ENCODE data around the gene TAF13. TPM values are rescaled to one million over a fixed set of nuclear protein-coding genes. Genes with fewer than 3 reads are reported as not detected.
"Not testable (repeated sequence)": the region's sequence is repeated elsewhere in the genome, so short reads cannot be mapped to it uniquely, and the experiment has no call there.

TAF13 gene
- total RNA-seq, 2 donors from 2014 or later: 39.2 to 48.6 TPM

- no peaks in the 10 kb centered on the region for H3K27me3 ChIP-seq (ENCODE audit: control insufficient read depth, insufficient read depth, low read length, poor library complexity, severe bottlenecking)
- H3K4me3 ChIP-seq (ENCODE audit: low read length): no peak overlapping the region
- H3K9ac ChIP-seq (ENCODE audit: extremely low read depth, low read length, poor library complexity, severe bottlenecking): no peak overlapping the region
- peaks cover 27% of the 10 kb centered on the region for H3K36me3 ChIP-seq (ENCODE audit: control insufficient read depth, insufficient read depth, low read length)
- Mint-ChIP-seq H3K4me1 (no peaks in the 10 kb centered on the region), H3K4me3 (no peak overlapping the region), H3K36me3 (ENCODE audit: low read depth) (peaks cover 19% of the 10 kb centered on the region), H3K27me3 (ENCODE audit: insufficient read depth) (no peaks in the 10 kb centered on the region), H3K9me3 (no peaks in the 10 kb centered on the region), H3K27ac (no peak overlapping the region)
- TF ChIP-seq CTCF (conservative IDR thresholded peaks at IDR 0.05): no peak
- DNase-seq: no peak
- H3K4me1 ChIP-seq (ENCODE audit: control insufficient read depth, insufficient read depth, low read length): no peaks in the 10 kb centered on the region
- H3K9me3 ChIP-seq (ENCODE audit: control insufficient read depth, low read length): no peaks in the 10 kb centered on the region
- WGBS, 2 experiments (ENCODE audit: insufficient coverage in 1 of 2, insufficient read length in 1 of 2): 93 to 95% methylated on average over 5 to 7 of the region's 7 CpGs
- H3K27ac ChIP-seq (ENCODE audit: low read depth, low read length): no peak overlapping the region
Measured at GRCh38 chr1:109060707-109061106, 15.1 kb downstream of the TAF13 start.

- no peak for DNase-seq
- Histone ChIP-seq H3K27ac (ENCODE audit: low read depth, low read length) (no peak overlapping the region), H3K27me3 (ENCODE audit: control insufficient read depth, insufficient read depth, low read length, poor library complexity, severe bottlenecking) (no peaks in the 10 kb centered on the region), H3K9me3 (ENCODE audit: control insufficient read depth, low read length) (no peaks in the 10 kb centered on the region), H3K9ac (ENCODE audit: extremely low read depth, low read length, poor library complexity, severe bottlenecking) (no peak overlapping the region), H3K36me3 (ENCODE audit: control insufficient read depth, insufficient read depth, low read length) (peaks cover 15% of the 10 kb centered on the region), H3K4me1 (ENCODE audit: control insufficient read depth, insufficient read depth, low read length) (no peaks in the 10 kb centered on the region), H3K4me3 (ENCODE audit: low read length) (no peak overlapping the region)
- no peaks in the 10 kb centered on the region for H3K4me1 Mint-ChIP-seq
- no peak overlapping the region for H3K4me3 Mint-ChIP-seq
- peaks cover 8% of the 10 kb centered on the region for H3K36me3 Mint-ChIP-seq (ENCODE audit: low read depth)
- no peaks in the 10 kb centered on the region for H3K27me3 Mint-ChIP-seq (ENCODE audit: insufficient read depth)
- H3K27ac Mint-ChIP-seq: no peak overlapping the region
- no peaks in the 10 kb centered on the region for H3K9me3 Mint-ChIP-seq
- no peak for TF ChIP-seq CTCF (conservative IDR thresholded peaks at IDR 0.05)
Measured at GRCh38 chr1:109059026-109059425, 16.8 kb downstream of the TAF13 start.

GRCh38 chr1:109056064-109056463, 19.7 kb downstream of the TAF13 start:
- H3K27ac ChIP-seq (ENCODE audit: low read depth, low read length): no peak overlapping the region
- H3K9me3 ChIP-seq (ENCODE audit: control insufficient read depth, low read length): no peaks in the 10 kb centered on the region
- DNase-seq: no peak
- H3K36me3 ChIP-seq (ENCODE audit: control insufficient read depth, insufficient read depth, low read length): no peaks in the 10 kb centered on the region
- H3K4me3 ChIP-seq (ENCODE audit: low read length): no peak overlapping the region
- H3K4me3 Mint-ChIP-seq: no peak overlapping the region
- peaks cover 11% of the 10 kb centered on the region for H3K9me3 Mint-ChIP-seq
- H3K36me3 Mint-ChIP-seq (ENCODE audit: low read depth): no peaks in the 10 kb centered on the region
- no peak overlapping the region for H3K27ac Mint-ChIP-seq
- no peak for TF ChIP-seq CTCF (conservative IDR thresholded peaks at IDR 0.05)
- H3K27me3 ChIP-seq (ENCODE audit: control insufficient read depth, insufficient read depth, low read length, poor library complexity, severe bottlenecking): no peaks in the 10 kb centered on the region
- H3K27me3 Mint-ChIP-seq (ENCODE audit: insufficient read depth): no peaks in the 10 kb centered on the region
- H3K4me1 ChIP-seq (ENCODE audit: control insufficient read depth, insufficient read depth, low read length): no peaks in the 10 kb centered on the region
- WGBS, 2 experiments (ENCODE audit: insufficient coverage in 1 of 2, insufficient read length in 1 of 2): 94 to 95% methylated on average over 3 of the region's 3 CpGs
- H3K9ac ChIP-seq (ENCODE audit: extremely low read depth, low read length, poor library complexity, severe bottlenecking): no peak overlapping the region
- no peaks in the 10 kb centered on the region for H3K4me1 Mint-ChIP-seq

- not testable (repeated sequence) for H3K36me3 Mint-ChIP-seq (ENCODE audit: low read depth); H3K4me1 Mint-ChIP-seq; H3K9me3 ChIP-seq (ENCODE audit: control insufficient read depth, low read length); H3K27me3 ChIP-seq (ENCODE audit: control insufficient read depth, insufficient read depth, low read length, poor library complexity, severe bottlenecking); H3K4me1 ChIP-seq (ENCODE audit: control insufficient read depth, insufficient read depth, low read length); H3K27ac ChIP-seq (ENCODE audit: low read depth, low read length); H3K36me3 ChIP-seq (ENCODE audit: control insufficient read depth, insufficient read depth, low read length); H3K9ac ChIP-seq (ENCODE audit: extremely low read depth, low read length, poor library complexity, severe bottlenecking); H3K4me3 ChIP-seq (ENCODE audit: low read length); H3K27me3 Mint-ChIP-seq (ENCODE audit: insufficient read depth); DNase-seq; H3K27ac Mint-ChIP-seq; H3K4me3 Mint-ChIP-seq
- H3K9me3 Mint-ChIP-seq: peaks cover 11% of the 10 kb centered on the region
- 96 to 100% methylated on average over 2 to 3 of the region's 3 CpGs for WGBS, 2 experiments (ENCODE audit: insufficient coverage in 1 of 2, insufficient read length in 1 of 2)
Measured at GRCh38 chr1:109052145-109052544, 23.7 kb downstream of the TAF13 start.

Measured in endodermal cell (in vitro differentiated cells).